ENCODE measurements around the gene RNASEH1. TPM values are rescaled to one million over a fixed set of nuclear protein-coding genes. Genes with fewer than 3 reads are reported as not detected.

RNASEH1 gene
- total and polyA plus RNA-seq, 2 experiments from 2014 or later: 33.2 to 40.7 TPM

- Mint-ChIP-seq H3K27me3 (ENCODE audit: insufficient read depth, low read depth, poor library complexity) (no peaks in the 10 kb centered on the region), H3K4me3 (no peak overlapping the region), H3K9me3 (no peaks in the 10 kb centered on the region; the same call in 2 of the 3 replicates), H3K4me1 (no peaks in the 10 kb centered on the region), H3K27ac (peak overlapping the region; percentile 44; the same call in 1 of the 2 replicates), H3K36me3 (ENCODE audit: low read depth) (no peaks in the 10 kb centered on the region)
- no peaks in the 10 kb centered on the region for H4K20me1 ChIP-seq (replicated peaks; ENCODE audit: insufficient read depth)
- peaks cover 10% of the 10 kb centered on the region; the same call in 1 of the 2 replicates for H3F3A ChIP-seq (replicated peaks; ENCODE audit: low read depth)
- H3K27ac ChIP-seq (ENCODE audit: low read depth): no peak overlapping the region
- no peaks in the 10 kb centered on the region for H3K4me1 ChIP-seq (ENCODE audit: insufficient read depth)
- H3K4me3 ChIP-seq: no peak overlapping the region
- no peaks in the 10 kb centered on the region for H3K79me2 ChIP-seq (replicated peaks; ENCODE audit: insufficient read depth)
- no peaks in the 10 kb centered on the region for H3K9me2 ChIP-seq (ENCODE audit: insufficient read depth)
- peak; percentile 34 for ATAC-seq
- no peak overlapping the region for H2AFZ ChIP-seq
- no peaks in the 10 kb centered on the region for H3K27me3 ChIP-seq (ENCODE audit: insufficient read depth)
- no peaks in the 10 kb centered on the region for H3K36me3 ChIP-seq (ENCODE audit: insufficient read depth)
- DNase-seq (ENCODE audit: low spot score): no peak
- no peak for TF ChIP-seq CTCF (conservative IDR thresholded peaks at IDR 0.05; ENCODE audit: low read depth in 2 of 2)
- no peak for TF ChIP-seq ZNF331 (CRISPR knock-in tag; IDR thresholded peaks at IDR 0.05; ENCODE audit: low read depth)
- no peak for TF ChIP-seq REST (IDR thresholded peaks at IDR 0.05; ENCODE audit: unreplicated experiment)
- no peak for TF ChIP-seq POLR2AphosphoS5 (IDR thresholded peaks at IDR 0.05; ENCODE audit: low read depth)
- TF ChIP-seq ZNF114 (CRISPR knock-in tag; IDR thresholded peaks at IDR 0.05): no peak
- TF ChIP-seq EZH2phosphoT487 (IDR thresholded peaks at IDR 0.05; ENCODE audit: unreplicated experiment): no peak
- H3K4me2 ChIP-seq: no peak overlapping the region
Observed at GRCh38 chr2:3526871-3527270, 31.3 kb downstream of the RNASEH1 start.

GRCh38 chr2:3523551-3524041 is 34.5 kb downstream of the RNASEH1 start:
- H3K27me3 ChIP-seq (ENCODE audit: insufficient read depth): 0 out of 2 replicates have a peak, but pooled peaks cover 5% of the 10 kb centered on the region
- peaks cover 9% of the 10 kb centered on the region for H3K27me3 Mint-ChIP-seq (ENCODE audit: insufficient read depth, low read depth, poor library complexity)
- H3K4me1 ChIP-seq (ENCODE audit: insufficient read depth): 0 out of 2 replicates have a peak, but pooled peaks cover 6% of the 10 kb centered on the region
- H3K9me2 ChIP-seq (ENCODE audit: insufficient read depth): no peaks in the 10 kb centered on the region
- H3K4me1 Mint-ChIP-seq: peaks cover 14% of the 10 kb centered on the region
- H3K27ac ChIP-seq (ENCODE audit: low read depth): no peak overlapping the region
- H3K79me2 ChIP-seq (replicated peaks; ENCODE audit: insufficient read depth): no peaks in the 10 kb centered on the region
- H3F3A ChIP-seq (replicated peaks; ENCODE audit: low read depth): peaks cover 13% of the 10 kb centered on the region; the same call in 1 of the 2 replicates
- no peak overlapping the region for H3K4me3 Mint-ChIP-seq
- H3K36me3 ChIP-seq (ENCODE audit: insufficient read depth): no peaks in the 10 kb centered on the region
- no peak overlapping the region for H2AFZ ChIP-seq
- no peaks in the 10 kb centered on the region for H4K20me1 ChIP-seq (replicated peaks; ENCODE audit: insufficient read depth)
- no peak for ATAC-seq
- no peak overlapping the region for H3K27ac Mint-ChIP-seq
- H3K36me3 Mint-ChIP-seq (ENCODE audit: low read depth): no peaks in the 10 kb centered on the region; the same call in 2 of the 3 replicates
- no peaks in the 10 kb centered on the region for H3K9me3 Mint-ChIP-seq
- no peak overlapping the region for H3K4me2 ChIP-seq
- no peak overlapping the region for H3K4me3 ChIP-seq
- DNase-seq (ENCODE audit: low spot score): no peak
- no peak for TF ChIP-seq EZH2phosphoT487 (IDR thresholded peaks at IDR 0.05; ENCODE audit: unreplicated experiment)
- TF ChIP-seq ZNF114 (CRISPR knock-in tag; IDR thresholded peaks at IDR 0.05): no peak
- TF ChIP-seq STAT1 (IDR thresholded peaks at IDR 0.05; ENCODE audit: unreplicated experiment): no peak
- no peak for TF ChIP-seq CREB1 (CRISPR knock-in tag; IDR thresholded peaks at IDR 0.05; ENCODE audit: low read depth)
- no peak for TF ChIP-seq JUNB (IDR thresholded peaks at IDR 0.05; ENCODE audit: unreplicated experiment)
- no peak for TF ChIP-seq ETS1 (IDR thresholded peaks at IDR 0.05)
- TF ChIP-seq CTCF (conservative IDR thresholded peaks at IDR 0.05; ENCODE audit: low read depth in 2 of 2): no peak
- no peak for TF ChIP-seq REST (IDR thresholded peaks at IDR 0.05; ENCODE audit: unreplicated experiment)
- TF ChIP-seq NANOG (IDR thresholded peaks at IDR 0.05; ENCODE audit: borderline replicate concordance): no peak
- TF ChIP-seq POLR2AphosphoS5 (IDR thresholded peaks at IDR 0.05; ENCODE audit: low read depth): no peak
- no peak for TF ChIP-seq ZNF331 (CRISPR knock-in tag; IDR thresholded peaks at IDR 0.05; ENCODE audit: low read depth)

Data from GM23338 (cell line).